ENCODE measurements around the gene PTPRT.

DNA sequence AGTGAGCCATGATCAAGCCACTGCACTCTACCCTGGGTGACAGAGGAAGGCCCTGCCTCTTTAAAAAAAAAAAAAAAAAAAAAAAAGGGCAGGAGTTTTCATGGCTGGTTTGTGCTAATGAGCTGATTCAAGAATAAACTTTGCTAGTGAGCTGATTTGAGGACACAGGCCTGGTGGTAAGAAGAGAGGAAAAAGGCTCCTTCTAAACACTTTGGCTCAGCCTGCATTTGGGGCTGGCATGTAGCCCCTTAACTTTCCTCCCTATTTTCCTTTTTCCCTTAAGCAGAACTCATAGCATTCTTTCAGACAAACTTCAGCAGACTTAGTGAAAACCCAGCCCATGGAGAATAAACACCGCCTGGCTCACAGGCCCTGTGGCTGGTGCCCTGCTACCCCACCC lies 432.7 kb downstream of the PTPRT start:
- TF ChIP-seq CTCF (IDR thresholded peaks at IDR 0.05; ENCODE audit: low read depth, low read length, missing input control) (no peak), ZBTB33 (IDR thresholded peaks at IDR 0.05) (no peak), TAF1 (conservative IDR thresholded peaks at IDR 0.05) (no peak), GABPA (IDR thresholded peaks at IDR 0.05 in 1 of 2, conservative IDR thresholded peaks at IDR 0.05 in 1 of 2) (no peak), JUND (IDR thresholded peaks at IDR 0.05) (no peak), YY1 (IDR thresholded peaks at IDR 0.05) (no peak), HNF4A (conservative IDR thresholded peaks at IDR 0.05) (no peak), RAD21 (IDR thresholded peaks at IDR 0.05) (no peak), NR2F2 (IDR thresholded peaks at IDR 0.05) (no peak), EGR1 (IDR thresholded peaks at IDR 0.05; ENCODE audit: low read depth in 2 of 2) (no peak), FOXA2 (IDR thresholded peaks at IDR 0.05) (no peak)
- TF ChIP-seq, protein P1, sequence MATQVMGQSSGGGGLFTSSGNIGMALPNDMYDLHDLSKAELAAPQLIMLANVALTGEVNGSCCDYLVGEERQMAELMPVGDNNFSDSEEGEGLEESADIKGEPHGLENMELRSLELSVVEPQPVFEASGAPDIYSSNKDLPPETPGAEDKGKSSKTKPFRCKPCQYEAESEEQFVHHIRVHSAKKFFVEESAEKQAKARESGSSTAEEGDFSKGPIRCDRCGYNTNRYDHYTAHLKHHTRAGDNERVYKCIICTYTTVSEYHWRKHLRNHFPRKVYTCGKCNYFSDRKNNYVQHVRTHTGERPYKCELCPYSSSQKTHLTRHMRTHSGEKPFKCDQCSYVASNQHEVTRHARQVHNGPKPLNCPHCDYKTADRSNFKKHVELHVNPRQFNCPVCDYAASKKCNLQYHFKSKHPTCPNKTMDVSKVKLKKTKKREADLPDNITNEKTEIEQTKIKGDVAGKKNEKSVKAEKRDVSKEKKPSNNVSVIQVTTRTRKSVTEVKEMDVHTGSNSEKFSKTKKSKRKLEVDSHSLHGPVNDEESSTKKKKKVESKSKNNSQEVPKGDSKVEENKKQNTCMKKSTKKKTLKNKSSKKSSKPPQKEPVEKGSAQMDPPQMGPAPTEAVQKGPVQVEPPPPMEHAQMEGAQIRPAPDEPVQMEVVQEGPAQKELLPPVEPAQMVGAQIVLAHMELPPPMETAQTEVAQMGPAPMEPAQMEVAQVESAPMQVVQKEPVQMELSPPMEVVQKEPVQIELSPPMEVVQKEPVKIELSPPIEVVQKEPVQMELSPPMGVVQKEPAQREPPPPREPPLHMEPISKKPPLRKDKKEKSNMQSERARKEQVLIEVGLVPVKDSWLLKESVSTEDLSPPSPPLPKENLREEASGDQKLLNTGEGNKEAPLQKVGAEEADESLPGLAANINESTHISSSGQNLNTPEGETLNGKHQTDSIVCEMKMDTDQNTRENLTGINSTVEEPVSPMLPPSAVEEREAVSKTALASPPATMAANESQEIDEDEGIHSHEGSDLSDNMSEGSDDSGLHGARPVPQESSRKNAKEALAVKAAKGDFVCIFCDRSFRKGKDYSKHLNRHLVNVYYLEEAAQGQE (IDR thresholded peaks at IDR 0.05) = no peak
- TF ChIP-seq, protein P2, sequence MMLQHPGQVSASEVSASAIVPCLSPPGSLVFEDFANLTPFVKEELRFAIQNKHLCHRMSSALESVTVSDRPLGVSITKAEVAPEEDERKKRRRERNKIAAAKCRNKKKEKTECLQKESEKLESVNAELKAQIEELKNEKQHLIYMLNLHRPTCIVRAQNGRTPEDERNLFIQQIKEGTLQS (IDR thresholded peaks at IDR 0.05) = no peak
- TF ChIP-seq, protein P3, sequence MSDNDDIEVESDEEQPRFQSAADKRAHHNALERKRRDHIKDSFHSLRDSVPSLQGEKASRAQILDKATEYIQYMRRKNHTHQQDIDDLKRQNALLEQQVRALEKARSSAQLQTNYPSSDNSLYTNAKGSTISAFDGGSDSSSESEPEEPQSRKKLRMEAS (IDR thresholded peaks at IDR 0.05) = no peak

All from liver (tissue), 3 donors.